T-helper 2 cell treated with Interferon-gamma antibody and Interleukin-4, amounts not matched to agents 100 ng/mL and 5 ng/mL, for 36 hours (primary cell): ENCODE measurements around the gene TRIM43B. TPM values are rescaled to one million over a fixed set of nuclear protein-coding genes. Genes with fewer than 3 reads are reported as not detected.
"Not testable (repeated sequence)": the region's sequence is repeated elsewhere in the genome, so short reads cannot be mapped to it uniquely, and the experiment has no call there.

ENCODE experiments used
- intact Hi-C: fragments of 100-400 bp; cut with micrococcal nuclease; formaldehyde crosslinking; loops from one replicate; pipeline ENCODE4 v1.15.1; 2023
- total RNA-seq: library from RNA; stranded (reverse); gene quantifications from 2 replicates; pipeline ENCODE4 v1.2.3, GENCODE V29; 2022

TRIM43B gene
- total RNA-seq, 1 donor from 2014 or later, result not detected

DNA sequence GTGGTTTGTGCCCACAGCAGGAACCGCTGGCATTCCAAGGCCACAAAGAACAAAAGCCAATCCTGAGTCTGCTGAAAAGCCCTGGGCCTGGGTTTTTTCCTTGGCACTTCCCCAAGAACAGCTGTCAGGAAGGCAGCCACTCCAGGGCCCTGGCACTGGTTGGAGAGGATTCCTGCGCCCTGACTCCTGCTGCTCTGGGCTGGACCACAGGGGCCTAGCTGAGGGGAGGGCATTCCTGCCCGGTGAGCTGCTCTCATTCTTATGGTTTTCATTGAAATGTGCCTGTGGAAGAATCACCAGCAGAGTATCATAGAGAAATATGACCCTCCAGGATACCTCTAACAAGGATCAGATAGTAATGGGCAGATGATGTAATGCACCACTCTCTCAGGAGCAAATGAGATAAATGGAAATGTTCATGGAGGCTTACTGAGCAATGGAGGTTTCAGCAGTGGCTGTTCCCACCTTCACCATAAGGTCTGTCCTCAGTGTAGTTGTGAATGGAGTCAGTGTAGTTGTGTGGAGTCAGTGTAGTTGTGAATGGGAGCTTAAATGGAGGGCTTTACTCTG, 50.0 kb downstream of the TRIM43B start:
- intact Hi-C loops, result not testable (repeated sequence)

DNA sequence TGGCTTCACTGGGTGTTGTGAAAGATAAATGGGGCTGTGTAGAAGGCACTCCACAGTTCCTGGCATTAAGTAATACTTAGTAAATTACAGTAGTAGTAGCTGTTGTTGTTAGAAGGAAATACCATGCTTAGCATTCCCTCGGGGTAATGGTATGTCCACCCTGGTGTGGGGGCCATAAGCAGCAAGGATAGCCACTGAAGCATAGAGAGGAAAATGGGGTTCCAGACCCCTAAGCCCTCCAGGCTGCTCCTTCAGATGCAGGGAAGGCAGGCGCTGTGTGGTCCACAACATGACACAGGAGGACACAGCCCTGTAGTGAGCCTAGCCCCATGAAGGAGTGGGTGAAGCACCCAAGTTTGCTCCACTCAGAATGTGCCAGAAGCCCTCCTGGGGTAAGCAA, 50.6 kb downstream of the TRIM43B start:
- intact Hi-C loops, result not testable (repeated sequence)

DNA sequence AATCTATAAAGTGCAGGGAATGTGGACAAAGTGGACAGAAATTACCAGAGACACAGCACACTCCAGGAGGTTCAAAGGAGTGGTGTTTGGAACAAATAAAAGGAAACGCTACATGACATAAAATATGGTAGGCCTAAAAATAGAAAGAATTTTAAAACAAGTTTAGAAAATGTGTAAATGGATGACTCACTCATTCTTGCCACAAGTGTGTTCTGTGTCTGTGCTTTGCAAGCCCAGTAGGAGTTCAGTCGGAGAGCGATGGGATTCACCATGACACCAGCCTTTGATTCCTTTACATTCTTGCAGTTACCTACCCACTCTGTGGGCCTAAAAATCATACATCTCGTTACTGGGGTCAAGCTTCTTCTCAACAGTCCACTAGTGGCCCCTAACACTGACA, 51.2 kb downstream of the TRIM43B start:
- intact Hi-C loops, result not testable (repeated sequence)

DNA sequence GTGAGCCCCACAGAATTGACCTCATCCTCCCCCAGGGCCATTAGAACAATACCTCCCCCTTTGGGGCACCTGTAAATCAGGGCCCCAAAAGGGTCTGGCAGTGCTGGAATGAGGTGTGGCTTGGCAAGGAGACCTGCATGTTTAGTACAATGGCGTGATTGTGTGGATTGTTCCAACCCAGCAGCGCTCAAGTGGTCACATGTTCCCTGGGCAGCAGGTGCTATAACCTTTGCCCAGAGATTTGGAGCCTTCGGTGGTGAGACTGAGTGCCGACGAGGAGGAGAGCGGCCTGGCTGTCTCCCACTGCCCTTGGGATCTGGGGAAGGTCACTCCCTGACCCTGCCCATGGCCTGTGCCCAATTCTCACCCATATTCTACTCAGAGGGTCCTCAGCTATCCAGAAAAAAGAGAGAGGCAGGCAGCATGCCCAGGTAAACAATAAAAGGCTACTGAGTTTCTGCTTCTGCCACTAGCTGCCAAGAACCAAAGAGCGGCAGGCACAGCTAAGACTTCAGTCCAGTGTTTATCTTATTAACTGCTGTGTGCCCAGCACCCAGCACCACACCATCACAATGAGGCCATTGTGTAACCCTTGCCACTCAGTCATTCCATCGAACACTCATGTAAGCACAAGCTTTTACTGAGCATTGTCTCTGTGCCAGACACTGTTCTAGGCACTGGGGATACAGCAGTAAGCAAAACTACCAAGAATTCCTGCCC, 54.6 kb downstream of the TRIM43B start:
- intact Hi-C loops, result not testable (repeated sequence)

DNA sequence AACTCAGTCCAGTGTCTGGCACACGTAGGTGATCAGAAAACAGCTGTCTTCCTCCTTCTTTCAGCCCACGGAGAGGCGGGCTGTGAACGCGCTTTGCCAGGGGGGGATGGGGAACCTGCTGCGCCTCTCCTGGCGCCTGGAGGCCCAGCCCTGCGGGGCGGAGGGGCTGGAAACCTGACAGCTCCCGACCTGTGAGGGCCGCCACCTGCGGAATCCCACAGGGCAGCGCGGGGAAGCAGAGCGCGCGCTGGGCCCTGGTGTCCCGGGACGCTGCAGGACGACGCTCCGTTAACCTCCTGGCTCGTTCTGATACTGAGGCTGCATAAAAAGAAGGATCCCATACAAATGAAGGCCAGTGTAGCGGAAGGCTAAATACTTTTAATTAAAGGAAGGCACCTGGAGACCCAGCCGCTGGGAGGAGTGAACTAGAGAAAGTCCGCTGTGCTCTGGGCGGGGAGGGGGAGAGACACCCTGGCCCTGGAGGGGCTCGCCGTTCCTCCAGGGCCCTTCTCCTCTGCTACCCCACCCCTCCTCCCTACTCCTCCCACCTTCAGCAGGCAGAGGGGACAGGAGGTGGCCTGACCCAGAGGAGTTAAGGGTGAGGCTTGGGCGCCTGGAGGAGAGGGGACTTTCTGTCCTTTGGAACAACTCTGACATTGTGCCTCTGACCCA, 57.2 kb downstream of the TRIM43B start:
- intact Hi-C loops, result not testable (repeated sequence)

Other genes starting within 250 kb of the TRIM43B start
- gene PROM2, start 210.3 kb downstream of the TRIM43B start, total RNA-seq, result 0.34 and 0.48 TPM in 2 replicates
- not detected in 2 replicates for gene KCNIP3, start 187.4 kb downstream of the TRIM43B start, total RNA-seq
- gene FAHD2A, start 82.0 kb downstream of the TRIM43B start, total RNA-seq, result 27.0 and 29.0 TPM in 2 replicates
- 0.59 and 0.73 TPM in 2 replicates for gene TRIM43, start 107.2 kb upstream of the TRIM43B start, total RNA-seq